ENCODE measurements around the gene TSLP.

- TF ChIP-seq CTCF (IDR thresholded peaks at IDR 0.05; ENCODE audit: borderline replicate concordance, extremely low read depth, low read length, poor library complexity, severe bottlenecking) (no peak), EZH2 (IDR thresholded peaks at IDR 0.05; ENCODE audit: borderline replicate concordance, low read depth, low read length, severe bottlenecking) (no peak)
Observed at GRCh38 chr5:111066261-111066938, 5.1 kb upstream of the TSLP start.
